ENCODE measurements around the gene RAB31. TPM values are rescaled to one million over a fixed set of nuclear protein-coding genes. Genes with fewer than 3 reads are reported as not detected.

Gene RAB31
- total RNA-seq, 1 donor from 2014 or later: 47.7 TPM

DNA sequence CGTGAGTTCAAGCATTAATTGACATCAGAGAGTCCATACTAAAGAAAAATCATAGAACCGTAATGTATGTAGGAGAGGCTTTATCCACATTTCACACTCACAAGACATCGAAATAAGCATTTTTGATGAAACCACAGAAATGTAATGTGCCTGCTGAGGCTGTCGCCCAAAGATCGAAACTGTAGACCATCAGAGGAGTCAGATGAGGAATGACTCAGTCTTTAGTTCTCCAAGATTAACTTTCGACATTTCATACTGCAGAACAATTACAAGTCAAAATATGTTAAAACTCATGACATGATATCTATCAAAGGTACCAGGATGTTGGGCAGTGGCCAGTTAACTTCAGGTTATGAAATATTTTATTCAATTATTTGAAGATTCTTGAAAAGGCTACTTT is 79.6 kb downstream of the RAB31 start:
- no peak for DNase-seq (ENCODE audit: low read depth)
- TF ChIP-seq, protein P1, sequence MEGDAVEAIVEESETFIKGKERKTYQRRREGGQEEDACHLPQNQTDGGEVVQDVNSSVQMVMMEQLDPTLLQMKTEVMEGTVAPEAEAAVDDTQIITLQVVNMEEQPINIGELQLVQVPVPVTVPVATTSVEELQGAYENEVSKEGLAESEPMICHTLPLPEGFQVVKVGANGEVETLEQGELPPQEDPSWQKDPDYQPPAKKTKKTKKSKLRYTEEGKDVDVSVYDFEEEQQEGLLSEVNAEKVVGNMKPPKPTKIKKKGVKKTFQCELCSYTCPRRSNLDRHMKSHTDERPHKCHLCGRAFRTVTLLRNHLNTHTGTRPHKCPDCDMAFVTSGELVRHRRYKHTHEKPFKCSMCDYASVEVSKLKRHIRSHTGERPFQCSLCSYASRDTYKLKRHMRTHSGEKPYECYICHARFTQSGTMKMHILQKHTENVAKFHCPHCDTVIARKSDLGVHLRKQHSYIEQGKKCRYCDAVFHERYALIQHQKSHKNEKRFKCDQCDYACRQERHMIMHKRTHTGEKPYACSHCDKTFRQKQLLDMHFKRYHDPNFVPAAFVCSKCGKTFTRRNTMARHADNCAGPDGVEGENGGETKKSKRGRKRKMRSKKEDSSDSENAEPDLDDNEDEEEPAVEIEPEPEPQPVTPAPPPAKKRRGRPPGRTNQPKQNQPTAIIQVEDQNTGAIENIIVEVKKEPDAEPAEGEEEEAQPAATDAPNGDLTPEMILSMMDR (IDR thresholded peaks at IDR 0.05; ENCODE audit: insufficient read depth, low read length, severe bottlenecking): no peak
- H3K27me3 ChIP-seq (ENCODE audit: control insufficient read depth, insufficient read depth, low read length): no peaks in the 10 kb centered on the region
- H3K4me3 ChIP-seq (ENCODE audit: low read depth, low read length): no peak overlapping the region
- FAIRE-seq: no peak
- peaks cover 4% of the 10 kb centered on the region for H3K36me3 ChIP-seq (ENCODE audit: control insufficient read depth, insufficient read depth, low read length)

DNA sequence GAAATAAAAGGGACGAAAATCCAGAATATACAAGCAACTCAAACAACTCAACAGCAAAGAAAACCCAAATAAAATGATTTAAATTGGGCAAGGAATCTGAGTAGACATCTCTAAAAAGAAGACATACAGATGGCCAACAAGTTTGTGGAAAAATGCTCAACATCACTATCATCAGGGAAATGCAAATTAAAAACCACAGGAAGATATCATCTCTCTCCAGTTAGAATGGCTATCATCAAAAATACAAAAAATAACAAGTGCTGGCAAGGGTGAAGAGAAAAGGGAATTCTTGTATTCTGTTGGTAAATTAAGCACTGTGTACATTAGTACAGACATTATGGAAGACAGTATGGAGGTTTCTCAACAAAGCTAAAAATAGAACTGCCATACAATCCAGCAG is 80.0 kb downstream of the RAB31 start:
- Histone ChIP-seq H3K36me3 (ENCODE audit: control insufficient read depth, insufficient read depth, low read length) (peaks cover 6% of the 10 kb centered on the region), H3K27me3 (ENCODE audit: control insufficient read depth, insufficient read depth, low read length) (no peaks in the 10 kb centered on the region), H3K4me3 (ENCODE audit: low read depth, low read length) (no peak overlapping the region)
- FAIRE-seq: no peak
- DNase-seq (ENCODE audit: low read depth): no peak
- TF ChIP-seq, protein P1 (IDR thresholded peaks at IDR 0.05; ENCODE audit: insufficient read depth, low read length, severe bottlenecking): no peak

DNA sequence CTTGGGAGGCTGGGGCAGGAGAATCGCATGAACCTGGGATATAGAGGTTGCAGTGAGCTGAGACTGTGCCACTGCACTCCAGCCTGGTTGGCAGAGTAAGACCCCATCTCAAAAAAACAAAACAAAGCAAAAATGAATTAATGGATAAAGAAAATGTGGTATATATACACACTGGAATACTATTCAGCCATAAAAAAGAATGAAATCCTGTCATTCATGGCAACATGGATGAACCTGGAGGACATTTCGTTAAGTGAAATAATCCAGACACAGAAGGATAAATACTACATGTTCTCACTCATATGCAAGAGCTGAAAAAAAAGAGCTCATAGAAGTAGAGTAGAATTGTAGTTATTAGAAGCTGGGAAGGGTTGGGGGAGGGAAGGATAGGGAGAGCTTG is 80.8 kb downstream of the RAB31 start:
- TF ChIP-seq, protein P1 (IDR thresholded peaks at IDR 0.05; ENCODE audit: insufficient read depth, low read length, severe bottlenecking): no peak
- H3K4me3 ChIP-seq (ENCODE audit: low read depth, low read length): no peak overlapping the region
- peaks cover 6% of the 10 kb centered on the region for H3K36me3 ChIP-seq (ENCODE audit: control insufficient read depth, insufficient read depth, low read length)
- DNase-seq (ENCODE audit: low read depth) (no peak), FAIRE-seq (no peak)
- no peaks in the 10 kb centered on the region for H3K27me3 ChIP-seq (ENCODE audit: control insufficient read depth, insufficient read depth, low read length)

DNA sequence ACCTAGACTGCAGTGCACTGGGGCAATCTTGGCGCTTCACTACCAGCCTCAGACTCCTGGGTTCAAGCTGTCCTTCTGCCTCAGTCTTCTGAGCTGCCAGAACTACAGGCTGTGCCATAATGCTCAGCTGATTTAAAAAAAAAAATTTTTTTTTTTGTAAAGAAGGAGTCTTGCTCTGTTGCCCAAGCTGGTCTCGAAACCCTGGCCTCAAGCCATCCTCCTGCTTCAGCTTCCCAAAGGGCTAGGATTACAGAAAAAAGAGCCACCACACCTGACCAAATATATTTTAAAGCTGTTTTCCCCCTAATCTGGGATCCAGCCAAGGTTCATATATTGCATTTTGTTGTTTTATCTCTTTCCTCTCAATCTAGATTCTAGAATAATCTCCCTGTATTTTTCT is 82.2 kb downstream of the RAB31 start:
- FAIRE-seq (no peak), DNase-seq (ENCODE audit: low read depth) (no peak)
- TF ChIP-seq, protein P1 (IDR thresholded peaks at IDR 0.05; ENCODE audit: insufficient read depth, low read length, severe bottlenecking): no peak
- Histone ChIP-seq H3K4me3 (ENCODE audit: low read depth, low read length) (no peak overlapping the region), H3K27me3 (ENCODE audit: control insufficient read depth, insufficient read depth, low read length) (no peaks in the 10 kb centered on the region), H3K36me3 (ENCODE audit: control insufficient read depth, insufficient read depth, low read length) (peaks cover 6% of the 10 kb centered on the region)

DNA sequence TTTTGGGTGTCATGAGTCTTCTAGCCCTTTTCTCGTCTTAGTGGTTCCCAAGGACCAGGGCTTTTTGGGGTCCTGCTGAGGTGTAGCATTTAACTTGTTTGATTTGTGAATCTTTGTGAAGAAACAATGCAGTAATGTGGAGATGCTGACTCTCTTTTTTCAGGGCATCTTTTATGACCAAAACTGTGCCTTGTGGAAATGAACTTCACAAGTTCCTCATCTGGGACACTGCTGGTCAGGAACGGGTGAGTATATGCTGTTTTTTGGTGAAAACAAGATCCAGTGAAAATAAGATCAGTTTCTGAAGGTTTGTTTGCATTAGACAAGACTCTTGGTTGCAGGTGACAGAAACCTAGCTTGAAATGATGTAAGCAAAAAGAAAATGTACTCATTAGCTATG is 83.9 kb downstream of the RAB31 start:
- no peak overlapping the region for H3K4me3 ChIP-seq (ENCODE audit: low read depth, low read length)
- H3K27me3 ChIP-seq (ENCODE audit: control insufficient read depth, insufficient read depth, low read length): no peaks in the 10 kb centered on the region
- TF ChIP-seq, protein P1 (IDR thresholded peaks at IDR 0.05; ENCODE audit: insufficient read depth, low read length, severe bottlenecking): no peak
- H3K36me3 ChIP-seq (ENCODE audit: control insufficient read depth, insufficient read depth, low read length): peaks cover 3% of the 10 kb centered on the region
- FAIRE-seq (no peak), DNase-seq (ENCODE audit: low read depth) (no peak)

DNA sequence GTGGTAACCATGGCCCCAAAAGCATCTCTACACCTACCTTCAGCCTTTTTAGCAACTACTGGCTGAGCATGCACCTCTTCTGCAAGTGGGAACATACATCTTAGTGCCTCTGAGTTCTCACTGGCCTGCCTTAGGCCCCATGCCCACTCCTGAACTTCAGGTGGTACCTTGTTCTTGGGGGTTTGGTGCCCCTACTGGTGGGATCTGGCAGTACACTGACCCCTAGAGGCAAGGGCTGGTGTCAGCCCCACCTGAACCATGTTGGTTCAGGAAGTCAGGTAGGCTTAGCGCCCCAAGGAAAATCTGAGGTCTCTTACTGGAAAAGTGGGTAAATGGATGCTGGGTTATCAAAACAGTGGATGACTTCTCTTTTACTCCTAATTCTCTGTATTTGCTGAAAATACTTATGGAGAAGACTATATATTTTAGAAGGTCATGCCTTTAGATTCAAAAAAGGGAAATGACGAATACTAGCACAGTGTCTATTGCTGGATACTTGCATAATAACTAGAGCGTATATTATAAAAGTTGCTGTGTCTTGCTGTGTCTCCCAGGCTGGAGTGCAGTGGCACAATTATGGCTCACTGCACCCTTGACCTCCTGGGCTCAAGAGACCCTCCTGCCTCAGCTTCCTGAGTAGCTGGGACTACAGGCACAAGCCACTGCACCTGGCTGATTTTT is 84.6 kb downstream of the RAB31 start:
- TF ChIP-seq, protein P1 (IDR thresholded peaks at IDR 0.05; ENCODE audit: insufficient read depth, low read length, severe bottlenecking): peak; percentile 41
- no peak for DNase-seq (ENCODE audit: low read depth)
- Histone ChIP-seq H3K36me3 (ENCODE audit: control insufficient read depth, insufficient read depth, low read length) (peaks cover 3% of the 10 kb centered on the region), H3K4me3 (ENCODE audit: low read depth, low read length) (no peak overlapping the region), H3K27me3 (ENCODE audit: control insufficient read depth, insufficient read depth, low read length) (no peaks in the 10 kb centered on the region)
- FAIRE-seq: no peak
